NCI-H226 (cell line): ENCODE results near the gene CELA2A.
"Not testable (repeated sequence)": the region's sequence is repeated elsewhere in the genome, so short reads cannot be mapped to it uniquely, and the experiment has no call there.

Experiments
- DNase-seq: peaks from one replicate; pipeline ENCODE4 v3.0.0-alpha.2; 2015

CELA2A gene

GRCh38 chr1:15445390-15446122, 11.0 kb upstream of the CELA2A start:
- no peak for DNase-seq

DNA sequence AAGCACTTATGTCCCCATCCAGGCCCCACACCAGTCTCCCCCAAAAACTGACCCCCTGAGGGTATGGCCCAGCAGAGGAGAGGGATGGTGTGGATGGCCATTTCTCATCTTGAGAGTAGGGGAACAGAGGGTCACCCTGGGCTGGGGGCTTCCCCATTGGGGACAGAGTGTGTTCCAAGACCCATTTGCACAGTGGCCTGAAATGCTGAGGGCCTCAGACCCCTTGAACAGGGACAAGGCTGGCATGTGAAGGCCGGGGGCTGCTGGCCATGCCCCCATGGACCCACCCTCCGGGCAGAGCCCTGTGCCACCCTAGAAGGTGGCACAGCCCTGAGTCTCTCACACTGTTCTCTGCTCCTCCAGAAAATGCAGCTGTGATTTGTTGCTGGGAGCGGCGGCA, 10.3 kb upstream of the CELA2A start:
- DNase-seq, result no peak

DNA sequence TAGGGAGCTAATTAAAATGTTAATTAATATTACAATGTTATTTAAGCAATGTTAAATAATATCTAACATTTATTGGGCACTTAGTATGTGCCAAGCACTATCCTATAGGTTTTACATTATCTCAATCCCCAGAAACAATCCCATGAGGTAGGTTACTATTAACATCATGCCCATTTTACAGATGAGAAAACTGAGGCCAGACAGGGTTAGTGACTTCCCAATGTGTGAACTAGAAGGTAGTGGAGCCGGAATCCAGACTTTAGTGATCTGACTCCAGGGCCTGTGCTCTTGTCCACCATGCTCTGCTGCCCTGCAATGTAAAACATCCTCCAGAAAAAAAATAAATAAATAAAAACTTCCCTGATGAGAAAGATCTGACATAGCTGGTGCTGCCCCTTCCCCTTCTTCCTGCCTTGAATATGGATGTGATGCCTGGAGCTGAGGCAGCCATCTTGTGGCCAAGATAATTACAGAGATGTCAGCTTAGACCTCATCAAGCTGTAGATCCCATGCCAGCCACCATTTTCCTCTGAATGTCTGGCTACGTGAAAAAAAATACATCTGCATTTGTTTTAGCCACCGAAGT, 7.6 kb upstream of the CELA2A start:
- no peak for DNase-seq

- DNase-seq, result no peak
Observed at GRCh38 chr1:15449567-15449966, 7.0 kb upstream of the CELA2A start.

- DNase-seq, result no peak
Observed at GRCh38 chr1:15451014-15451722, 5.4 kb upstream of the CELA2A start.

DNA sequence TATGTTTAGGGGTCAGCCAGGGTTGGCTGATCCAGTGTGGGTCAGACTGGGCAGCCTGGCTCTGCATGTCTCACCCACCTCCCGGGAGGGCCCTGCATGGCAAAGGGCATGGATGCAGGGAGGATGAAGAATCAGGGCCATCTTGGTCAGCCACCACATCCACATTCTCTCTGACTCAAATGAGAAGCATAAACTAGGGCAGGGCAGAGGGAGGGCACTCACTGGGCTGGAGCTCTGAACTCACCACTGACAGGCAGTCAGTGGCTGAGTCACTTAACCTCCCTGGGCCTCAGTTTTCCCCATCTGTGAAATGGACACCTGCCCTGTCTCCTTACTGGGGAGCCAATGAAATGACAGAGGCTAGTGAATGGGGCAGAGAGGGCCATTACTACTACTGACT, 4.3 kb upstream of the CELA2A start:
- DNase-seq, result no peak

DNA sequence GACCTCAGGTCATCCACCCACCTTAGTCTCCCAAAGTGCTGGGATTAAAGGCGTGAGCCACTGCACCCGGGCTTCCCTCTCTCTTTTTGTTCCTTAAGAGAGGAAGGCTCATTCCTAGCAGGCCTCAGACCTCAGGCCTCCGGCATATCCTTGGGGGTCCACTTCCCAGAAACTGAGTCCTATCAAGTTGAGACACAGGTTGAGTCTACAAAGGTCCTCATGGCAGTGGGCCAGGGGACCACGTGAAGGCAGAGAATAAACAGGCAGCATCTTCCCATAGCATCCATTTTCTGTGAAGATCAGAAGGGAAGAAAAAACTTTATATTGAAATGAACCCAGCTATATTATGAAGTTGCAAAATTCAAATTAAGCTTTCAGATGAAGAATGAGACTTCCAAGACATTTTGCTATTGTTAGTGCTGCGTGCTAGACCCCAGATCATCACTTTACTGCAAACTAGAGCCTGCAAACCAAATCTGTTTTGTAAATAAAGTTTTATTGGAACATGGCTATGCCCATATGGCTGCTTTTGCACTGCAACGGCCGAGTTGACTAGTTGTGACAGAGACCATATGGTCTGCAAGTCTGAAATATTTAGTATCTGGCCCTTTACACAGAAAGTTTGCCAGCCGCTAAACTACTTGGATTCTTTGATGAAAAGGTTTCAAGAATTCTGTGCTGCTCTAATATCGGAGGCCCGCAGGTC, 3.5 kb upstream of the CELA2A start:
- DNase-seq, result no peak

DNA sequence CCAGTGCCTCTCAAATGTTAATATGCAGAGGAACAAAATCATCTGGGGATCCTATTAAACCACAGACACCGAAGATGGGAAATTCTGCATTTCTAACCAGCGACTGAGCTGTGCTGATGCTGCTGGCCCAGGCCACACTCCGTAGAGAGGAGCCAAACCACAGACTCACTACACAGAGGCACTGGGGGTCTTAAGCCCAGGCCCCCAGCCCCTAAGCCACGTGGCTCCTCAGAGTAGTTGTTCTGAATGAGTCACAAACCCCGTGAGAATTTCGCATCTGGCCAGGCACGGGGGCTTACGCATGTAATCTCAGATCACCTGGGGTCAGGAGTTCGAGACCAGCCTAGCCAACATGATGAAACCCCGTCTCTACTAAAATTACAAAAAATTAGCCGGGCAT, 2.8 kb upstream of the CELA2A start:
- no peak for DNase-seq

DNA sequence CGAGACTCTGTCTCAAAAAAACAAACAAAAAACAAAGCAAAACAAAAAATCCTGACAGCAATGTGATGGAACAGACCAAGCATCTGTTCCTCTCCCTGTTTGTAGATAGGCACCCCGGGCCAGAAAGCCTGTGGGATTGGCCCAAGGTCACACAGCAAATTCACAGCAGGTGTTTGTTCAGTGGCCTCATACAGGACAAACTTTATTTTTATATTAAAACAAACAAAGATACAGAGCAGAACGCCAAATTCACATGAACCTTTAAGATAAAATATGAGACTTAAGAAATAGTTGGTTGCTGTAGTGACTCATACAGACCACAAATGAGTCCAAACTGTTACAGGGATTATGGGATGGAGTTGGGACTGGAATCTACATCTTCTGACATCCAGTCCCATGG, 2.3 kb upstream of the CELA2A start:
- peak; percentile 17 for DNase-seq

GRCh38 chr1:15455522-15455921, 1.0 kb upstream of the CELA2A start:
- no peak for DNase-seq

- no peak for DNase-seq
Observed at GRCh38 chr1:15457585-15457984, 1.1 kb downstream of the CELA2A start.

- not testable (repeated sequence) for DNase-seq
Observed at GRCh38 chr1:15458388-15458787, 1.9 kb downstream of the CELA2A start.

- no peak for DNase-seq
Observed at GRCh38 chr1:15459771-15460707, 3.5 kb downstream of the CELA2A start.

DNA sequence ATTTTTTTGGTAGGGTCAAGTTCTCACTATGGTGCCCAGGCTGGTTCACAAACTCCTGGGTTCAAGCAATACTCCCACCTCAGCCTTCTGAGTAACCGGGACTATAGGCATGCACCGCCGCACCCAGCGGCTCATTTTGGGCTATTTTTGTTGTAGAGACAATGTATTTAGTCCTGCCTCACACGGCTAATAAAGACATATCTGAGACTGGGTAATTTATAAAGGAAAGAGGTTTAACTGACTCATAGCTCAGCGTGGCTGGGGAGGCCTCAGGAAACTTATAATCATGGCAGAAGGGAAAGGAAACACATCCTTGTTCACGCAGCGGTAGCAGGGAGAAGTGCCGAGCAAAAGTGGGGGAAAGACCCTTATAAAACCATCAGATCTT, 4.2 kb downstream of the CELA2A start:
- no peak for DNase-seq

- DNase-seq, result not testable (repeated sequence)
Observed at GRCh38 chr1:15463064-15463800, 6.7 kb downstream of the CELA2A start.

- DNase-seq, result not testable (repeated sequence)
Observed at GRCh38 chr1:15463926-15464322, 7.4 kb downstream of the CELA2A start.

DNA sequence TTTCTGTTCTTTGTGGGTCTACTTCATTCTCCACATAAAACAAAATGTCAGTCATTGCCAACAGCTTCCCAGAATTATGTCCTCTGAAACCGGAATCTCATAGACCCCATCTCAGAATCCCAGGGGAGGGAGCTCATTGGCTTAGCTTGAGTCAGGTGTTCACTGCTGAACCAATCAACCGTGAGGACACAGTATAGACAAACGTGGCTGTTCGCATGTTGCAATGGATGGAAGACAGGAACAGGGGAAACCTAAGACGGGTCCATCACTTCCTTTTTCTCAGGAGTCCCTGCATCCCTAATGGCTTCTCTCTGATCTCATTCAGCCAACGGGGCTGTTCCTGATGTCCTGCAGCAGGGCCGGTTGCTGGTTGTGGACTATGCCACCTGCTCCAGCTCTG, 9.1 kb downstream of the CELA2A start:
- no peak for DNase-seq

GRCh38 chr1:15466955-15467625, 10.6 kb downstream of the CELA2A start:
- not testable (repeated sequence) for DNase-seq

GRCh38 chr1:15468145-15468544, 11.6 kb downstream of the CELA2A start:
- DNase-seq, result no peak

GRCh38 chr1:15469361-15469760, 12.8 kb downstream of the CELA2A start:
- DNase-seq, result no peak

DNA sequence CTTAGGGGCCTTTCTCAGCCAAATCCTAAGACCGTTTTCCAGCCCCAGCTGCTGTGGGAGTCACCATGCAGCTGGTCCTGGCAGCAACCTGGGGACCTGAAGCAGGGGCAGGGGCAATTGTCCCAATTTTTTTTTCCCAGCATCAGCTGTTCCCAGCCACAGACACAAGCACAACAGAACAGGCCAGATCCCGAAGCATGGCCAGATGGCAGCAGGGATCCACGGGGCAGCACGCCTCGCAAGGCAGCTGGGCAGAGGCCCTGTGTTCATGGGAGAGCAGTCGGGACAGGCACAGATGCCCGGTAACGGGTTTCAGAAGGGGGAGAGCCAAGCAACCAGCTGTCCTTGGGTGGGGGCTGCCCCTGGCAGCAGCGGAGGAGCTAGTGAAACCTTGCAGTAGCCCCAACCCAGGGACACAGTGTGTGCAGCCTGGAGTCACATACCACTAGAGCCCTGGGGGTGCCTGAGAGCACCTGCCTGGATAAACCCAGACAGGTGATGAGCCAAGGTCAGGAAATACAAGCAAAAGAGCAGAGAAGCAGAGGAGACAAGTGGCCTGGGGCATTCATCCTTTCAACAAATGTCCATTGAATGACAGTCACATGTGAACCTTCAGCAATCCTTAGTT, 13.4 kb downstream of the CELA2A start:
- not testable (repeated sequence) for DNase-seq
